Hepatocyte (in vitro differentiated cells): ENCODE measurements around the gene CFAP77.

ENCODE experiments used
- CTCF ChIP-seq: fragments of 200-600 bp; sonication (generic); IDR thresholded peaks from 2 replicates; pipeline ENCODE4 v1.5.1; 2016; ENCODE audit warnings: antibody characterized with exemption, mild to moderate bottlenecking; ENCODE audit not compliant: poor library complexity
- EZH2phosphoT487 ChIP-seq: fragments of 200-600 bp; sonication (generic); IDR thresholded peaks from one replicate; pipeline ENCODE4 v1.6.1; 2018; ENCODE audit warnings: antibody characterized with exemption, mild to moderate bottlenecking, low read depth, moderate library complexity; ENCODE audit not compliant: unreplicated experiment, severe bottlenecking

- TF ChIP-seq CTCF (no peak), EZH2phosphoT487 (no peak)
These were observed 104.2 kb downstream of the CFAP77 start for GRCh38 chr9:132514011-132514744.
